Measurements from ENCODE around the gene VASH1. TPM values are rescaled to one million over a fixed set of nuclear protein-coding genes. Genes with fewer than 3 reads are reported as not detected.
A peak's percentile ranks its signal among the peaks of the same experiment; 100 is the strongest.

VASH1 gene
- total RNA-seq, 2 donors from 2014 or later: 2.9 to 3.6 TPM

DNA sequence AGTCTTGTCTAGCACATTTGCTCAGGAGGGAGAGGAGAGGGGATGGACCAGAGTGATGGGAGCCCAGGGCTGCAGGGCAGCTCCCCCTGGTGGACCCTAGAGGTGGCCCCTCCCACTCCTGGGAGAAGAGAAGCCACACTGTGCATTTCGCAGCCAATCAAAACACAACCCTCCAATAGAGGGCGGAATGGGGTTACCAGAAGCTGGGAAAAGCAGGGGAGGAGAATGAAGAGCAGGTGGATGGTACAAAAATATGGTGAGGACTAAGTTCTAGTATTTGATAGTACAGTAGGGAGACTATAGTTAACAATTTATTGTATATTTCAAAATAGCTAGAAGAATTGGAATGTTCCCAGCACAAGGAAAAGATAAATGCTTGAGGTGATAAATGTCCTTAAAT is 23.6 kb downstream of the VASH1 start:
- no peaks in the 10 kb centered on the region for H3K9me3 ChIP-seq
- intact Hi-C loops (cut with DNase I): loop anchor here (10.0 kb wide), 1 partner anchor 70 kb away; no protein-coding TSS in a partner anchor
- DNase-seq: peak; percentile 64
- H3K9ac ChIP-seq (ENCODE audit: low read depth in 2 of 2, low read length in 2 of 2): no peak overlapping the region
- no peaks in the 10 kb centered on the region for H3K27me3 ChIP-seq
- TF ChIP-seq, protein P1, sequence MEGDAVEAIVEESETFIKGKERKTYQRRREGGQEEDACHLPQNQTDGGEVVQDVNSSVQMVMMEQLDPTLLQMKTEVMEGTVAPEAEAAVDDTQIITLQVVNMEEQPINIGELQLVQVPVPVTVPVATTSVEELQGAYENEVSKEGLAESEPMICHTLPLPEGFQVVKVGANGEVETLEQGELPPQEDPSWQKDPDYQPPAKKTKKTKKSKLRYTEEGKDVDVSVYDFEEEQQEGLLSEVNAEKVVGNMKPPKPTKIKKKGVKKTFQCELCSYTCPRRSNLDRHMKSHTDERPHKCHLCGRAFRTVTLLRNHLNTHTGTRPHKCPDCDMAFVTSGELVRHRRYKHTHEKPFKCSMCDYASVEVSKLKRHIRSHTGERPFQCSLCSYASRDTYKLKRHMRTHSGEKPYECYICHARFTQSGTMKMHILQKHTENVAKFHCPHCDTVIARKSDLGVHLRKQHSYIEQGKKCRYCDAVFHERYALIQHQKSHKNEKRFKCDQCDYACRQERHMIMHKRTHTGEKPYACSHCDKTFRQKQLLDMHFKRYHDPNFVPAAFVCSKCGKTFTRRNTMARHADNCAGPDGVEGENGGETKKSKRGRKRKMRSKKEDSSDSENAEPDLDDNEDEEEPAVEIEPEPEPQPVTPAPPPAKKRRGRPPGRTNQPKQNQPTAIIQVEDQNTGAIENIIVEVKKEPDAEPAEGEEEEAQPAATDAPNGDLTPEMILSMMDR (IDR thresholded peaks at IDR 0.05): peak; percentile 53
- no peak overlapping the region for H3K27ac ChIP-seq
- no peaks in the 10 kb centered on the region for H3K4me1 ChIP-seq
- H3K4me3 ChIP-seq: no peak overlapping the region
- H3K36me3 ChIP-seq: peaks cover under 1% of the 10 kb centered on the region

- no peak for DNase-seq
- Histone ChIP-seq H3K36me3 (peaks cover 6% of the 10 kb centered on the region), H3K9ac (ENCODE audit: low read depth in 2 of 2, low read length in 2 of 2) (no peak overlapping the region), H3K27me3 (no peaks in the 10 kb centered on the region), H3K27ac (no peak overlapping the region), H3K4me1 (no peaks in the 10 kb centered on the region), H3K4me3 (no peak overlapping the region), H3K9me3 (no peaks in the 10 kb centered on the region)
- intact Hi-C loops (cut with DNase I): loop anchor here (10.0 kb wide), 1 partner anchor 72 kb away; no protein-coding TSS in a partner anchor
- TF ChIP-seq, protein P1 (IDR thresholded peaks at IDR 0.05): no peak
Observed at GRCh38 chr14:76786601-76787000, 25.3 kb downstream of the VASH1 start.

DNA sequence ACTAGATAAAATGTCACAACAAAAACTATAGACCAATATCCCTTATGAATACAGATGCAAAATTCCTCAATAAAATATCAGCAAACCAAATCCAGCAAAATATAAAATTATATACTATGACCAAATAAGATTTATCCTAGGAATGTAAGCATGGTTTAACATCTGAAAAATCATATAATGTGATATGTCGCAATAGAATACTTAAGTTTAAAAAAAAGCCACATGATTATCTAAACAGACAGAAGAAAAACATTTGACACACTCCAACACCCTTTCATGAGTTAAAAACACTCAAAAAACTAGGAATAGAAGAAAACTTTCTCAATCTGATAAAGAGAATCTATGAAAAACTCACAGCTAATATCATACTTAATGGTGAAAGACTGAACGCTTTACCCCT is 31.2 kb downstream of the VASH1 start:
- intact Hi-C loops (cut with DNase I): no loop called here
- H3K36me3 ChIP-seq: peaks cover 6% of the 10 kb centered on the region
- no peak overlapping the region for H3K4me3 ChIP-seq
- no peak overlapping the region for H3K9ac ChIP-seq (ENCODE audit: low read depth in 2 of 2, low read length in 2 of 2)
- H3K27me3 ChIP-seq: no peaks in the 10 kb centered on the region
- DNase-seq: no peak
- no peaks in the 10 kb centered on the region for H3K4me1 ChIP-seq
- TF ChIP-seq, protein P1 (IDR thresholded peaks at IDR 0.05): no peak
- H3K27ac ChIP-seq: no peak overlapping the region
- no peaks in the 10 kb centered on the region for H3K9me3 ChIP-seq

DNA sequence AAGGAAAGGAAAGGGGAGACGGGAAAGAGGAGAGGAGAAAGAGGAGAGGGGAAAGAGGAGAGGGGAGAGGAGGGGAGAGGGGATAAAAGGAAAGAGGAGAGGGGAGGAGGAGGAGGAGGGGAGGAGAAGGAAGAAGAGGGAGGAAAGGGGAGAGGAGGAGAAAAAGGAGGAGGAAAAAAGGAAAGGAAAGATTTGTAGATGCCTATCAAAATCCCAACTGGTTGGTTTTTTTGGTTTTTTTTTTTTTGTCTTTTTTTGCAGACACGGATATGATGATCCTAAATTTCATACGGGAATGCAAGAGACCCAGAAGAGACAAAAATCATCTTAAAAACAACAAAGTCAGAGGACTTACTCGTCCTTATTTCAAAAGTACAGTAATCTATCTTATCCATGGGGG is 32.1 kb downstream of the VASH1 start:
- no peak overlapping the region for H3K9ac ChIP-seq (ENCODE audit: low read depth in 2 of 2, low read length in 2 of 2)
- no peaks in the 10 kb centered on the region for H3K9me3 ChIP-seq
- H3K27ac ChIP-seq: no peak overlapping the region
- intact Hi-C loops (cut with DNase I): no loop called here
- H3K27me3 ChIP-seq: no peaks in the 10 kb centered on the region
- no peak overlapping the region for H3K4me3 ChIP-seq
- peaks cover 6% of the 10 kb centered on the region for H3K36me3 ChIP-seq
- TF ChIP-seq, protein P1 (IDR thresholded peaks at IDR 0.05): no peak
- DNase-seq: no peak
- no peaks in the 10 kb centered on the region for H3K4me1 ChIP-seq

GRCh38 chr14:76793956-76794355 is 32.7 kb downstream of the VASH1 start:
- Histone ChIP-seq H3K36me3 (peaks cover 6% of the 10 kb centered on the region), H3K4me3 (no peak overlapping the region), H3K27ac (no peak overlapping the region), H3K4me1 (no peaks in the 10 kb centered on the region), H3K27me3 (no peaks in the 10 kb centered on the region), H3K9ac (ENCODE audit: low read depth in 2 of 2, low read length in 2 of 2) (no peak overlapping the region), H3K9me3 (no peaks in the 10 kb centered on the region)
- intact Hi-C loops (cut with DNase I): no loop called here
- TF ChIP-seq, protein P1 (IDR thresholded peaks at IDR 0.05): no peak
- no peak for DNase-seq
